Neural progenitor cell (in vitro differentiated cells): ENCODE results near the gene CHRNA1. TPM values are rescaled to one million over a fixed set of nuclear protein-coding genes. Genes with fewer than 3 reads are reported as not detected.

Source experiments
- DNase-seq: peaks from one replicate; pipeline ENCODE4 v3.0.0-alpha.2; 2016; ENCODE audit warnings: low spot score
- H2AFZ ChIP-seq: fragments of 200-600 bp; sonication (generic); replicated peaks from 2 replicates; pipeline ENCODE4 v1.6.1; 2016; ENCODE audit warnings: antibody characterized with exemption
- H3F3A ChIP-seq: fragments of 200-600 bp; sonication (generic); 2 replicates; pipeline ENCODE4 v1.6.1; 2016; ENCODE audit warnings: antibody characterized with exemption, low read depth
- H3K27ac ChIP-seq: fragments of 200-600 bp; sonication (generic); 2 replicates; pipeline ENCODE4 v1.5.1; 2016; ENCODE audit warnings: mild to moderate bottlenecking
- H3K27me3 ChIP-seq: fragments of 200-600 bp; sonication (generic); 2 replicates; pipeline ENCODE4 v1.6.1; 2016; ENCODE audit warnings: mild to moderate bottlenecking, moderate library complexity
- H3K36me3 ChIP-seq: fragments of 200-600 bp; sonication (generic); 2 replicates; pipeline ENCODE4 v1.5.1; 2016
- H3K4me1 ChIP-seq: fragments of 200-600 bp; sonication (generic); 2 replicates; pipeline ENCODE4 v1.6.1; 2016; ENCODE audit warnings: mixed run types
- H3K4me2 ChIP-seq: fragments of 200-600 bp; sonication (generic); 2 replicates; pipeline ENCODE4 v1.6.1; 2016
- H3K4me3 ChIP-seq: fragments of 200-600 bp; sonication (generic); 2 replicates; pipeline ENCODE4 v1.5.1; 2016
- H3K79me2 ChIP-seq: fragments of 200-600 bp; sonication (generic); 2 replicates; pipeline ENCODE4 v1.6.1; 2016; ENCODE audit warnings: low read depth
- H3K9ac ChIP-seq: fragments of 200-600 bp; sonication (generic); 2 replicates; pipeline ENCODE4 v1.6.1; 2016
- H3K9me3 ChIP-seq: fragments of 200-600 bp; sonication (generic); 2 replicates; pipeline ENCODE4 v1.5.1; 2016; ENCODE audit warnings: low read depth
- H4K20me1 ChIP-seq: fragments of 200-600 bp; sonication (generic); 2 replicates; pipeline ENCODE4 v1.6.1; 2016; ENCODE audit warnings: low read depth
- H3K27ac Mint-ChIP-seq: 3 replicates; pipeline ENCODE4 v1.8.0; 2021; ENCODE audit warnings: mixed read lengths
- H3K27me3 Mint-ChIP-seq: 2 replicates; pipeline ENCODE4 v1.8.0; 2022; ENCODE audit warnings: low read depth, mild to moderate bottlenecking, inconsistent platforms, moderate library complexity, mixed read lengths; ENCODE audit not compliant: insufficient read depth
- H3K36me3 Mint-ChIP-seq: 3 replicates; pipeline ENCODE4 v1.8.0; 2021; ENCODE audit warnings: mixed read lengths
- H3K4me1 Mint-ChIP-seq: 3 replicates; pipeline ENCODE4 v1.8.0; 2021; ENCODE audit warnings: mixed read lengths
- H3K4me3 Mint-ChIP-seq: 3 replicates; pipeline ENCODE4 v1.8.0; 2021; ENCODE audit warnings: mild to moderate bottlenecking, moderate library complexity, mixed read lengths
- H3K9me3 Mint-ChIP-seq: 3 replicates; pipeline ENCODE4 v1.8.0; 2020; ENCODE audit warnings: mixed read lengths
- EZH2 ChIP-seq: fragments of 200-600 bp; sonication (generic); IDR thresholded peaks from 2 replicates; pipeline ENCODE4 v1.6.1; 2017; ENCODE audit warnings: antibody characterized with exemption, mild to moderate bottlenecking, moderate library complexity
- EZH2phosphoT487 ChIP-seq: fragments of 200-600 bp; sonication (generic); IDR thresholded peaks from 2 replicates; pipeline ENCODE4 v1.6.1; 2017; ENCODE audit warnings: antibody characterized with exemption
- total RNA-seq: library from RNA; depleted of rRNA; stranded (reverse); fragments of >200 nt; gene quantifications from 2 replicates; pipeline ENCODE4 v1.2.3, GENCODE V29; 2015; ENCODE audit warnings: low replicate concordance
- TF ChIP-seq, protein P1 (sequence below): fragments of 200-600 bp; sonication (generic); IDR thresholded peaks from 2 replicates; pipeline ENCODE4 v1.5.1; 2017; ENCODE audit warnings: antibody characterized with exemption, mild to moderate bottlenecking

Gene CHRNA1
- total RNA-seq, 1 donor from 2014 or later: 0.11 TPM

DNA sequence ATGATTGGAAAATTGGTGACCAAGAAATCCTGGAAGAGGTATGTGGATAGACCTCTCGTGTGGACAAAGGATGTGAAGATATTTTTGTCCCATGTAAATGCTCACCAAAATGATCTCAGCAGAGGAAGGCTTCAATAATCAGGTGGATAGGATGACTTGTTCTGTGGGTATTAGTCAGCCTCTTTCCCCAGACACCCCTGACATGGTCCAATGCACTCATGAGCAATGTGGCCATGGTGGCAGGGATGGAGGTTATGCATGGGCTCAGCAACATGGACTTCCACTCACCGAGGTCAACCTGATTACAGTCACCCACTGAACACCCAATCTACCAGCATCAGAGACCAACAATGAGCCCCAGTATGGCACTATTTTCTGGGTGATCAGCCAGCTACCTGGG is 20.2 kb downstream of the CHRNA1 start:
- Histone ChIP-seq H3K79me2 (no peaks in the 10 kb centered on the region), H4K20me1 (no peaks in the 10 kb centered on the region), H3K4me3 (no peak overlapping the region), H3K4me1 (peaks cover 2% of the 10 kb centered on the region), H3K9ac (no peak overlapping the region), H3K9me3 (no peaks in the 10 kb centered on the region), H2AFZ (no peak overlapping the region), H3K27me3 (no peaks in the 10 kb centered on the region), H3K36me3 (no peaks in the 10 kb centered on the region), H3F3A (no peaks in the 10 kb centered on the region), H3K27ac (no peak overlapping the region), H3K4me2 (no peak overlapping the region)
- TF ChIP-seq EZH2phosphoT487 (no peak), EZH2 (no peak)
- TF ChIP-seq, protein P1, sequence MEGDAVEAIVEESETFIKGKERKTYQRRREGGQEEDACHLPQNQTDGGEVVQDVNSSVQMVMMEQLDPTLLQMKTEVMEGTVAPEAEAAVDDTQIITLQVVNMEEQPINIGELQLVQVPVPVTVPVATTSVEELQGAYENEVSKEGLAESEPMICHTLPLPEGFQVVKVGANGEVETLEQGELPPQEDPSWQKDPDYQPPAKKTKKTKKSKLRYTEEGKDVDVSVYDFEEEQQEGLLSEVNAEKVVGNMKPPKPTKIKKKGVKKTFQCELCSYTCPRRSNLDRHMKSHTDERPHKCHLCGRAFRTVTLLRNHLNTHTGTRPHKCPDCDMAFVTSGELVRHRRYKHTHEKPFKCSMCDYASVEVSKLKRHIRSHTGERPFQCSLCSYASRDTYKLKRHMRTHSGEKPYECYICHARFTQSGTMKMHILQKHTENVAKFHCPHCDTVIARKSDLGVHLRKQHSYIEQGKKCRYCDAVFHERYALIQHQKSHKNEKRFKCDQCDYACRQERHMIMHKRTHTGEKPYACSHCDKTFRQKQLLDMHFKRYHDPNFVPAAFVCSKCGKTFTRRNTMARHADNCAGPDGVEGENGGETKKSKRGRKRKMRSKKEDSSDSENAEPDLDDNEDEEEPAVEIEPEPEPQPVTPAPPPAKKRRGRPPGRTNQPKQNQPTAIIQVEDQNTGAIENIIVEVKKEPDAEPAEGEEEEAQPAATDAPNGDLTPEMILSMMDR: no peak
- Mint-ChIP-seq H3K4me3 (no peak overlapping the region), H3K4me1 (peaks cover 3% of the 10 kb centered on the region), H3K9me3 (no peaks in the 10 kb centered on the region), H3K36me3 (no peaks in the 10 kb centered on the region), H3K27ac (no peak overlapping the region), H3K27me3 (peaks cover 4% of the 10 kb centered on the region)
- DNase-seq: no peak

DNA sequence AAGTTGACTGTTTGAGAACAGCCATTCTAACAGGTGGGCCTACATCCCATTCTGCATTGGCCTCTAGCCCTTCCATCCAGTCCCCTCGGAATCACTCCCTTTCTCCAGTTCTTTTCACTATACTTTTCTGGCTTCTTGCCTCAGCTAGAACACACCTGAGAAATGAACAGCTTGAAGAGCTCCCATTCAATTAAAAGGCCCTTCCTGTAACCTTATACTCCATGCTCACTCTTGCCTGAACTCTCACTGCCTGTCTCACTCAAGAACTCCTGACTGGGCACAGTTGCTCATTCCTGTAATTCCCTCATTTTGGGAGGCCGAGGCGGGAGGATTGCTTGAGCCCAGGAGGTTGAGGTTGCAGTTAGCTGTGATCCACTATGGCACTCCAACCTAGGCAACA is 23.6 kb downstream of the CHRNA1 start:
- Histone ChIP-seq H3K9me3 (no peaks in the 10 kb centered on the region), H3K4me1 (no peaks in the 10 kb centered on the region), H3K9ac (no peak overlapping the region), H2AFZ (no peak overlapping the region), H3K4me2 (no peak overlapping the region), H3K4me3 (no peak overlapping the region), H3K27me3 (no peaks in the 10 kb centered on the region), H3F3A (no peaks in the 10 kb centered on the region), H4K20me1 (no peaks in the 10 kb centered on the region), H3K27ac (no peak overlapping the region), H3K36me3 (no peaks in the 10 kb centered on the region), H3K79me2 (no peaks in the 10 kb centered on the region)
- Mint-ChIP-seq H3K27ac (no peak overlapping the region), H3K4me3 (no peak overlapping the region), H3K36me3 (no peaks in the 10 kb centered on the region), H3K27me3 (peaks cover 2% of the 10 kb centered on the region), H3K4me1 (no peaks in the 10 kb centered on the region), H3K9me3 (no peaks in the 10 kb centered on the region)
- TF ChIP-seq EZH2 (no peak), EZH2phosphoT487 (no peak)
- TF ChIP-seq, protein P1: no peak
- no peak for DNase-seq

DNA sequence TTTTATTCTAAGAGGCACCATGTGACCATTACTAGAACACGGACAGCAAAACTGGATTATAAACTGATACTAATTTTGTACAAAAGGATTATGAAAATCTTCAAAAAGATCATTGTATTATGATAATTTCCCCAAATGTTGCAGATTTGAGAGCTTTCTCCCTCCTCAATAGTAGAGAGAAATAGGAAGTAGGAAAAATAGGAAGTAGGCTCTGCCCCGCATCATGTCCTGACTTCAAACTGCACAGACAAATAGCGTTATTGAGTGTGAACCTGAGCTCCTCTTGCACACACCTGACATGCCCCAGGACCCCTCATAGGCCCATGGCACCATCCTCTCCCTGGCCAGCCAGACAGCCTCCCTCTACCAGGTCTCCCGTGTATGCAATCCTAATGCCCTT is 25.4 kb downstream of the CHRNA1 start:
- Histone ChIP-seq H3K79me2 (no peaks in the 10 kb centered on the region), H3K9me3 (no peaks in the 10 kb centered on the region), H3K27me3 (no peaks in the 10 kb centered on the region), H3K9ac (no peak overlapping the region), H3K36me3 (no peaks in the 10 kb centered on the region), H4K20me1 (no peaks in the 10 kb centered on the region), H3K4me3 (no peak overlapping the region), H3K27ac (no peak overlapping the region), H3K4me1 (no peaks in the 10 kb centered on the region), H3F3A (no peaks in the 10 kb centered on the region), H3K4me2 (no peak overlapping the region), H2AFZ (no peak overlapping the region)
- Mint-ChIP-seq H3K9me3 (no peaks in the 10 kb centered on the region), H3K4me3 (no peak overlapping the region), H3K36me3 (no peaks in the 10 kb centered on the region), H3K27me3 (no peaks in the 10 kb centered on the region), H3K27ac (no peak overlapping the region), H3K4me1 (no peaks in the 10 kb centered on the region)
- DNase-seq: no peak
- no peak for TF ChIP-seq EZH2
- TF ChIP-seq, protein P1: no peak
- TF ChIP-seq EZH2phosphoT487: no peak

DNA sequence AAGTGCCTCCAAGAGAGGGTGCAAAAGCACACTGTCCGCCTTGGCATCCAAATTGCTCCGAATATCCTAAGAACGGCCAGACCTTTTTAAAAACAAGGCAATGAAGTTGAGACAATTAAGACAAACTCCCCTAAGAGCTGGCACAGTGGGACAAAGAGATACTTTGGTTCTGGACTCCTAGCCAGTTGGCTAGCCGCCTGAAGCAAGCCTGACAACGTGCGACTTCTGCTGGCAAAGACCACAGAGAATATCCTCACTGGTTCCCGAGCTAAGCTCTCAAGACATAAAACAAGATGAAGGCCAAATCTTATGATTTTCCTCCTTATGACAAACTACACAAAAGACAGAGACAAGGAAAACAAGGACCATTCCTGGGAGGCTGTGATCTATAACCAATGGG is 32.7 kb downstream of the CHRNA1 start:
- no peaks in the 10 kb centered on the region for H3K4me1 Mint-ChIP-seq
- Histone ChIP-seq H4K20me1 (no peaks in the 10 kb centered on the region), H3F3A (peaks cover 11% of the 10 kb centered on the region), H3K79me2 (no peaks in the 10 kb centered on the region), H2AFZ (no peak overlapping the region), H3K4me1 (no peaks in the 10 kb centered on the region), H3K4me2 (no peak overlapping the region), H3K4me3 (no peak overlapping the region), H3K36me3 (no peaks in the 10 kb centered on the region), H3K9me3 (no peaks in the 10 kb centered on the region), H3K9ac (no peak overlapping the region), H3K27ac (no peak overlapping the region), H3K27me3 (peaks cover 35% of the 10 kb centered on the region)
- peaks cover 2% of the 10 kb centered on the region for H3K9me3 Mint-ChIP-seq
- H3K27ac Mint-ChIP-seq: no peak overlapping the region
- no peak for DNase-seq
- H3K4me3 Mint-ChIP-seq: no peak overlapping the region
- peaks cover 7% of the 10 kb centered on the region for H3K27me3 Mint-ChIP-seq
- H3K36me3 Mint-ChIP-seq: no peaks in the 10 kb centered on the region
- TF ChIP-seq EZH2: no peak
- TF ChIP-seq, protein P1: no peak
- no peak for TF ChIP-seq EZH2phosphoT487
